A673 (cell line): ENCODE data around the gene PINLYP. TPM values are rescaled to one million over a fixed set of nuclear protein-coding genes. Genes with fewer than 3 reads are reported as not detected.
A peak's percentile ranks its signal among the peaks of the same experiment; 100 is the strongest.

Experiments
- BruUV-seq: library from RNA; stranded (reverse); fragments of 400-500 nt; replicated peaks from 2 replicates; lab custom pipeline; 2021; lab: Mats Ljungman, UMichigan
- CTCF ChIA-PET: fragments of 300-600 bp; sonication (Branson Sonifier 250); formaldehyde crosslinking; loops from one replicate; lab custom pipeline; 2022; ENCODE audit warnings: antibody characterized with exemption; lab: Charles Lee
- POLR2A ChIA-PET: fragments of 300-600 bp; sonication (Branson Sonifier 250); formaldehyde crosslinking; loops from one replicate; lab custom pipeline; 2022; ENCODE audit warnings: antibody characterized with exemption; ENCODE audit not compliant: low non-redundant PET; lab: Charles Lee
- DNase-seq: peaks from one replicate; pipeline ENCODE4 v3.0.0-alpha.2; 2015; ENCODE audit warnings: low spot score
- H3K27ac ChIP-seq: fragments of 200-600 bp; sonication (generic); 2 replicates; pipeline ENCODE4 v1.5.1; 2016; ENCODE audit warnings: mixed run types, low read depth, mild to moderate bottlenecking, mixed read lengths, antibody characterized with exemption, low read length; ENCODE audit not compliant: poor library complexity, severe bottlenecking
- H3K27me3 ChIP-seq: fragments of 200-600 bp; sonication (generic); replicated peaks from 2 replicates; pipeline ENCODE4 v1.6.1; 2017; ENCODE audit warnings: mixed run types, low read depth, mild to moderate bottlenecking, mixed read lengths, antibody characterized with exemption, low read length; ENCODE audit not compliant: insufficient read depth, poor library complexity
- H3K36me3 ChIP-seq: fragments of 200-600 bp; sonication (generic); 2 replicates; pipeline ENCODE4 v1.6.1; 2016; ENCODE audit warnings: mixed run types, mild to moderate bottlenecking, mixed read lengths, antibody characterized with exemption, low read length; ENCODE audit not compliant: insufficient read depth, poor library complexity, severe bottlenecking
- H3K4me1 ChIP-seq: fragments of 200-600 bp; sonication (generic); 2 replicates; pipeline ENCODE4 v1.6.1; 2017; ENCODE audit warnings: mixed run types, mild to moderate bottlenecking, mixed read lengths, antibody characterized with exemption, low read length; ENCODE audit not compliant: insufficient read depth, poor library complexity, severe bottlenecking
- H3K4me3 ChIP-seq: fragments of 200-600 bp; sonication (generic); 2 replicates; pipeline ENCODE4 v1.5.1; 2016; ENCODE audit warnings: low read depth, mixed run types, mild to moderate bottlenecking, mixed read lengths, low read length; ENCODE audit not compliant: poor library complexity, severe bottlenecking
- H3K9me3 ChIP-seq: fragments of 200-600 bp; sonication (generic); 2 replicates; pipeline ENCODE4 v1.6.1; 2016; ENCODE audit warnings: mixed run types, low read depth, mild to moderate bottlenecking, mixed read lengths, antibody characterized with exemption, low read length; ENCODE audit not compliant: poor library complexity, severe bottlenecking
- CTCF ChIP-seq: fragments of 300-800, 200-600 bp; sonication (generic); conservative IDR thresholded peaks from 2 replicates; pipeline ENCODE4 v1.5.1; 2017; ENCODE audit warnings: low read depth, mild to moderate bottlenecking, antibody characterized with exemption, low read length, moderate library complexity, mixed read lengths
- EZH2 ChIP-seq: fragments of 200-600 bp; sonication (generic); IDR thresholded peaks from 2 replicates; pipeline ENCODE4 v1.6.1; 2017; ENCODE audit warnings: borderline replicate concordance, low read depth, mild to moderate bottlenecking, mixed read lengths, antibody characterized with exemption, low read length; ENCODE audit not compliant: poor library complexity, severe bottlenecking
- intact Hi-C: fragments of 100-400 bp; cut with micrococcal nuclease; formaldehyde crosslinking; loops from one replicate; pipeline ENCODE4 v1.10.0; 2022; ENCODE audit not compliant: unreplicated experiment
- total RNA-seq: library from RNA; stranded (reverse); gene quantifications from 2 replicates; pipeline ENCODE4 v1.2.3, GENCODE V29; 2021

The PINLYP gene
- total RNA-seq, 1 experiment from 2014 or later = 14.3 TPM

GRCh38 chr19:43572171-43572588 lies 3.4 kb upstream of the PINLYP start:
- Histone ChIP-seq H3K9me3 (no peaks in the 10 kb centered on the region), H3K27ac (no peak overlapping the region), H3K4me3 (no peak overlapping the region), H3K4me1 (peaks cover 16% of the 10 kb centered on the region), H3K27me3 (no peaks in the 10 kb centered on the region), H3K36me3 (peaks cover 4% of the 10 kb centered on the region)
- intact Hi-C loops = no loop called here
- ChIA-PET POLR2A (no interaction called here), CTCF (no interaction called here)
- no peak for DNase-seq
- no TSS peak for BruUV-seq
- no peak for TF ChIP-seq EZH2
- no peak for TF ChIP-seq CTCF

GRCh38 chr19:43574424-43575155 lies 1.0 kb upstream of the PINLYP start:
- intact Hi-C loops = loop anchor here (1.0 kb wide), 1 partner anchor 22 kb away; the partner anchor contains the start of genes IRGQ and ZNF576
- CTCF ChIA-PET = interaction anchor here (1.2 kb wide), 1 partner anchor 19 kb away, joined by 5 read pairs; no protein-coding TSS in a partner anchor
- Histone ChIP-seq H3K36me3 (peaks cover 4% of the 10 kb centered on the region), H3K27ac (peak overlapping the region; percentile 94), H3K4me1 (peaks cover 16% of the 10 kb centered on the region), H3K27me3 (no peaks in the 10 kb centered on the region), H3K9me3 (no peaks in the 10 kb centered on the region), H3K4me3 (peak overlapping the region; percentile 94)
- DNase-seq = peak; percentile 33
- TF ChIP-seq EZH2 (no peak), CTCF (no peak)
- BruUV-seq = TSS peak; percentile 15
- POLR2A ChIA-PET = no interaction called here

GRCh38 chr19:43575955-43576878 lies 616 bp downstream of the PINLYP start:
- Histone ChIP-seq H3K4me3 (peak overlapping the region; percentile 94), H3K27me3 (no peaks in the 10 kb centered on the region), H3K27ac (peak overlapping the region; percentile 94), H3K36me3 (peaks cover 4% of the 10 kb centered on the region), H3K9me3 (no peaks in the 10 kb centered on the region), H3K4me1 (peaks cover 20% of the 10 kb centered on the region)
- intact Hi-C loops = loop anchor here (1.0 kb wide), 1 partner anchor 20 kb away; the partner anchor contains the start of genes IRGQ and ZNF576
- CTCF ChIA-PET = no interaction called here
- DNase-seq = no peak
- POLR2A ChIA-PET = no interaction called here
- TF ChIP-seq EZH2 = no peak
- TF ChIP-seq CTCF = no peak
- BruUV-seq = no TSS peak
